Gastroesophageal sphincter (tissue), 3 donors: ENCODE results near the gene KLHL29.

ENCODE experiments used
- POLR2A ChIP-seq, 2 donors: fragments of 450-650 bp; IDR thresholded peaks; one replicate each; pipeline ENCODE4 v1.6.1; 2017; ENCODE audit warnings: antibody characterized with exemption in 2 of 2, mild to moderate bottlenecking in 2 of 2, moderate library complexity in 1 of 2
- TF ChIP-seq, protein P1 (sequence below), 4 experiments: fragments of 200-600 bp in 2 of 4; fragments of 450-650 bp in 2 of 4; sonication (generic) in 1 of 4; IDR thresholded peaks; one replicate each; pipeline ENCODE4 v1.5.1; 2017 to 2019; ENCODE audit warnings: antibody characterized with exemption in 4 of 4, mild to moderate bottlenecking in 2 of 4, moderate library complexity in 2 of 4

DNA sequence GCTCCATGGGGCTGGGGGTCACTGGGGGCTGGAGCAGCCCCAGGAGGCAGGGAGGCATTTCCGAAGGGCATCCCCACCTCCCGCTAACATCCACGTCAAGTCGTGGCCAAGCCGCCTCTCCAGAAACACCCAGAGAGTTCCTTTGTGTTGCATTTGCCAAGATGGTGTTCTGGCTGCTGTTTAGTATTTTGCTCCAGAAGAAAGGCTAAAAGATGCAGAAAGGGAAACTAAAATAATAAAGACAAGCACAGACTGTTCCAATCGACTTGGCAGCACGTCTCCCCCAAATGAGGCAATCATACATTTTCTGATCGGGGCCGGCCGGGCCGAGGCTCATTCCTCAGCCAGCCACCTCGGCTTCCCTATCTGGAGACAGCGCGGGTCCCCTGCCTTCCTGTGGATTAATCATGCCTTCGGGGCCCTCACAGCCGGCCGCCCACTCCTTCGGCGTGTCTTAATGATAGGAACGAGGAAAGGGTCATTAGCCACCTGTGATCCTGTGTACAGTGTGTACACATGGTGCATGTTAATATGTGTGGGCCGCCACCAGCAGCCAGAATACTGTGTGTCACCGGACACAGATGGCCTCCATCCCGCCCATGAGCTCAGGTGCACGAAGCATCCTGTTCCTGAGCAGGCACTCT is 169.2 kb downstream of the KLHL29 start:
- TF ChIP-seq, protein P1, sequence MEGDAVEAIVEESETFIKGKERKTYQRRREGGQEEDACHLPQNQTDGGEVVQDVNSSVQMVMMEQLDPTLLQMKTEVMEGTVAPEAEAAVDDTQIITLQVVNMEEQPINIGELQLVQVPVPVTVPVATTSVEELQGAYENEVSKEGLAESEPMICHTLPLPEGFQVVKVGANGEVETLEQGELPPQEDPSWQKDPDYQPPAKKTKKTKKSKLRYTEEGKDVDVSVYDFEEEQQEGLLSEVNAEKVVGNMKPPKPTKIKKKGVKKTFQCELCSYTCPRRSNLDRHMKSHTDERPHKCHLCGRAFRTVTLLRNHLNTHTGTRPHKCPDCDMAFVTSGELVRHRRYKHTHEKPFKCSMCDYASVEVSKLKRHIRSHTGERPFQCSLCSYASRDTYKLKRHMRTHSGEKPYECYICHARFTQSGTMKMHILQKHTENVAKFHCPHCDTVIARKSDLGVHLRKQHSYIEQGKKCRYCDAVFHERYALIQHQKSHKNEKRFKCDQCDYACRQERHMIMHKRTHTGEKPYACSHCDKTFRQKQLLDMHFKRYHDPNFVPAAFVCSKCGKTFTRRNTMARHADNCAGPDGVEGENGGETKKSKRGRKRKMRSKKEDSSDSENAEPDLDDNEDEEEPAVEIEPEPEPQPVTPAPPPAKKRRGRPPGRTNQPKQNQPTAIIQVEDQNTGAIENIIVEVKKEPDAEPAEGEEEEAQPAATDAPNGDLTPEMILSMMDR (IDR thresholded peaks at IDR 0.05): no peak
- no peak for TF ChIP-seq POLR2A (IDR thresholded peaks at IDR 0.05)
